A549 (cell line): ENCODE data around the gene DGLUCY. TPM values are rescaled to one million over a fixed set of nuclear protein-coding genes. Genes with fewer than 3 reads are reported as not detected.

ENCODE experiments used
- ATAC-seq, 2 experiments: fragments of 200-7000 bp in 1 of 2; fragments of >200 bp in 1 of 2; cut with Nextera tagmentation in 1 of 2; cut with Tn5 transposase in 1 of 2; 3 replicates each; pipeline versions ENCODE4 v1.8.0 to v1.9.1; 2018 to 2020; ENCODE audit warnings: mild to moderate bottlenecking in 1 of 2, moderate library complexity in 1 of 2
- CTCF ChIA-PET: fragments of 300-600 bp; sonication (Branson Sonifier 250); formaldehyde crosslinking; extraction: SDS; loops from one replicate; lab custom pipeline; 2021; ENCODE audit warnings: antibody characterized with exemption, inconsistent platforms; lab: Yijun Ruan, JAX
- POLR2A ChIA-PET: fragments of 350-600 bp; formaldehyde crosslinking; extraction: SDS; loops from one replicate; lab custom pipeline; 2021; ENCODE audit warnings: antibody characterized with exemption, inconsistent platforms; lab: Yijun Ruan, JAX
- DNase-seq, 2 experiments: peaks; one replicate each; pipeline versions ENCODE4 v3.0.0 to v3.0.0-alpha.2; 2011 to 2016; ENCODE audit warnings: low read depth in 1 of 2, low spot score in 1 of 2
- FAIRE-seq: peaks from 2 replicates; lab custom pipeline; 2011; peaks lifted over from hg19 to GRCh38; lab: Jason Lieb, UNC
- H3K27ac ChIP-seq, 2 experiments: fragments of >200 bp; sonication (Bioruptor Twin); formaldehyde crosslinking; 3 replicates each; pipeline ENCODE4 v1.5.1; 2016 to 2017
- H3K4me1 ChIP-seq: fragments of >200 bp; sonication (Bioruptor Twin); formaldehyde crosslinking; 3 replicates; pipeline ENCODE4 v1.6.1; 2016
- H3K4me2 ChIP-seq: fragments of >200 bp; sonication (Bioruptor Twin); formaldehyde crosslinking; 3 replicates; pipeline ENCODE4 v1.6.1; 2016
- H3K4me3 ChIP-seq: fragments of >200 bp; sonication (Bioruptor Twin); formaldehyde crosslinking; 3 replicates; pipeline ENCODE4 v1.5.1; 2016
- H3K9me3 ChIP-seq: fragments of >200 bp; sonication (Bioruptor Twin); formaldehyde crosslinking; 3 replicates; pipeline ENCODE4 v1.6.1; 2016
- CEBPB ChIP-seq, 2 experiments: fragments of >200 bp in 1 of 2; sonication (Bioruptor Twin) in 1 of 2; formaldehyde crosslinking in 1 of 2; IDR thresholded peaks; 2 replicates each; pipeline ENCODE4 v1.6.1; 2012 to 2016
- CHD2 ChIP-seq: fragments of 150-350 bp; IDR thresholded peaks from 2 replicates; pipeline ENCODE4 v1.6.1; 2014; ENCODE audit warnings: low read length; ENCODE audit not compliant: partially characterized antibody
- FOXS1 ChIP-seq: fragments of 250-450 bp; sonication (Bioruptor Pico); IDR thresholded peaks from 2 replicates; pipeline ENCODE4 v1.5.0; 2020; ENCODE audit warnings: mild to moderate bottlenecking, moderate library complexity
- GATA3 ChIP-seq: IDR thresholded peaks from 2 replicates; pipeline ENCODE4 v1.6.1; 2012; ENCODE audit warnings: borderline replicate concordance
- HDAC2 ChIP-seq: fragments of 200-600 bp; sonication (generic); IDR thresholded peaks from 2 replicates; pipeline ENCODE4 v1.6.1; 2016
- HOXB5 ChIP-seq: fragments of 250-450 bp; sonication (Bioruptor Pico); IDR thresholded peaks from 2 replicates; pipeline ENCODE4 v1.5.0; 2020; ENCODE audit warnings: mild to moderate bottlenecking, moderate library complexity
- JUN ChIP-seq, 2 experiments: fragments of >200 bp; sonication (Bioruptor Twin); formaldehyde crosslinking; IDR thresholded peaks; 2 replicates in 1 of 2; 3 replicates in 1 of 2; pipeline ENCODE4 v1.6.1; 2016 to 2017
- KDM1A ChIP-seq: fragments of 200-600 bp; sonication (generic); IDR thresholded peaks from 2 replicates; pipeline ENCODE4 v1.6.1; 2016; ENCODE audit warnings: low read depth, mild to moderate bottlenecking
- MAZ ChIP-seq: fragments of 150-350 bp; IDR thresholded peaks from 2 replicates; pipeline ENCODE4 v1.6.1; 2014; ENCODE audit warnings: antibody characterized with exemption, low read depth, low read length, borderline replicate concordance
- MYC ChIP-seq: IDR thresholded peaks from 2 replicates; pipeline ENCODE4 v1.6.1; 2012; ENCODE audit warnings: mild to moderate bottlenecking, inconsistent platforms, low read length, improper control_type of control experiment, borderline replicate concordance
- NPAS2 ChIP-seq: fragments of 250-450 bp; sonication (Bioruptor Pico); IDR thresholded peaks from 2 replicates; pipeline ENCODE4 v1.8.0; 2022; ENCODE audit warnings: mild to moderate bottlenecking, moderate library complexity, borderline replicate concordance
- NR3C1 ChIP-seq: fragments of >200 bp; sonication (Bioruptor Twin); formaldehyde crosslinking; IDR thresholded peaks from 3 replicates; pipeline ENCODE4 v1.6.1; 2017
- RAD21 ChIP-seq, 2 experiments: fragments of >200 bp in 1 of 2; sonication (Bioruptor Twin) in 1 of 2; formaldehyde crosslinking in 1 of 2; IDR thresholded peaks in 1 of 2; conservative IDR thresholded peaks in 1 of 2; 2 replicates in 1 of 2; 3 replicates in 1 of 2; pipeline ENCODE4 v1.6.1; 2012 to 2018; ENCODE audit warnings: inconsistent platforms in 1 of 2
- RARB ChIP-seq: fragments of 250-450 bp; sonication (Bioruptor Pico); IDR thresholded peaks from 2 replicates; pipeline ENCODE4 v1.8.0; 2021; ENCODE audit warnings: mild to moderate bottlenecking, moderate library complexity
- RFX5 ChIP-seq: fragments of 450-650 bp; IDR thresholded peaks from 2 replicates; pipeline ENCODE4 v1.7.1; 2014; ENCODE audit warnings: antibody characterized with exemption, mild to moderate bottlenecking, moderate library complexity
- SREBF2 ChIP-seq: fragments of 450-650 bp; IDR thresholded peaks from 2 replicates; pipeline ENCODE4 v1.6.1; 2014; ENCODE audit warnings: mild to moderate bottlenecking, moderate library complexity
- TFCP2L1 ChIP-seq: fragments of 250-450 bp; sonication (Bioruptor Pico); IDR thresholded peaks from 2 replicates; pipeline ENCODE4 v1.5.0; 2021; ENCODE audit warnings: mild to moderate bottlenecking
- TP53 ChIP-seq: fragments of 250-450 bp; sonication (Bioruptor Pico); IDR thresholded peaks from 2 replicates; pipeline ENCODE4 v1.5.0; 2021; ENCODE audit warnings: mild to moderate bottlenecking, moderate library complexity
- ZC3H11A ChIP-seq: fragments of 450-650 bp; IDR thresholded peaks from 2 replicates; pipeline ENCODE4 v1.6.1; 2014; ENCODE audit warnings: antibody characterized with exemption, mild to moderate bottlenecking
- WGBS: methylation state at CpG from one replicate; pipeline ENCODE4 v1.1.6; 2017; ENCODE audit errors: missing lambda C conversion rate; 5-methylcytosine and 5-hydroxymethylcytosine counted together
- polyA plus RNA-seq, 4 experiments: library from polyadenylated mRNA; depleted of rRNA in 3 of 4; stranded (reverse); fragments of >200 nt; fragmentation: RNase III in 1 of 4; extraction: RNeasy Plus Mini Kit Qiagen cat#74134 plus additional on column Dnase treatment in 1 of 4; gene quantifications; 2 replicates in 3 of 4; 3 replicates in 1 of 4; pipeline ENCODE4 v1.2.3, GENCODE V29; 2011 to 2017
- TF ChIP-seq, protein P1 (sequence below): fragments of >200 bp; sonication (Bioruptor Twin); formaldehyde crosslinking; IDR thresholded peaks from 2 replicates; pipeline ENCODE4 v1.6.1; 2016
- TF ChIP-seq, protein P2 (sequence below): fragments of >200 bp; sonication (Bioruptor Twin); formaldehyde crosslinking; IDR thresholded peaks from 3 replicates; pipeline ENCODE4 v1.5.1; 2016
- TF ChIP-seq, protein P3 (sequence below): fragments of 450-650 bp; IDR thresholded peaks from 2 replicates; pipeline ENCODE4 v1.6.1; 2014; ENCODE audit warnings: antibody characterized with exemption
- TF ChIP-seq, protein P4 (sequence below): fragments of >200 bp; sonication (Bioruptor Twin); formaldehyde crosslinking; IDR thresholded peaks from 3 replicates; pipeline ENCODE4 v1.6.1; 2016

The DGLUCY gene
- polyA plus RNA-seq, 2 of the 4 experiments (the other 2 are of a cell fraction) = 14.4 to 17.5 TPM

DNA sequence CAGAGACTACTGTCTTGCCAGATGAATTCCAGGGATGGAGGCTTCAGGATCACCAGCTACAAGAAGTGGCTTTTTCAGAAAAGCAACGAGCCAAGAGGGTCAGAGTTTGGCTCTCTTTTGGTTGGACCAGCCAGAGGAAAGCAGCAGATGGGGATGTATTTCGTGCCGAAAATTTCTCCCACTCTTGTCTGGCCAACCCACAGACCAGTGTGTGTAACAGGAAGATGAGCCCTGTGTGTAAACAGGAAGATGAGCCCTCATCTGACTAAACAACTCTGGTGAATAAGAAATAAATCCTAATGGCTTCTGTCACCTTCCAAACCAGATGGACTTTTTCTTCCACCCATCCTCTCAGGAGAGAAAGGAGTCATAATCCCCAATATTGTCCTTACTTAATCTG is 117.6 kb downstream of the DGLUCY start:
- Histone ChIP-seq H3K4me2 (no peak overlapping the region), H3K4me1 (no peaks in the 10 kb centered on the region), H3K4me3 (no peak overlapping the region), H3K9me3 (no peaks in the 10 kb centered on the region; the same call in 2 of the 3 replicates), H3K27ac (no peak overlapping the region)
- TF ChIP-seq RFX5 = no peak
- no peak for TF ChIP-seq RARB (CRISPR knock-in tag)
- no peak for TF ChIP-seq HOXB5 (CRISPR knock-in tag)
- no peak for TF ChIP-seq GATA3
- TF ChIP-seq TP53 (CRISPR knock-in tag) = no peak
- TF ChIP-seq TFCP2L1 (CRISPR knock-in tag) = no peak
- no peak for TF ChIP-seq HDAC2
- no peak for TF ChIP-seq CEBPB (IDR thresholded peaks at IDR 0.05)
- TF ChIP-seq ZC3H11A = no peak
- TF ChIP-seq JUN (IDR thresholded peaks at IDR 0.05) = no peak
- TF ChIP-seq, protein P1, sequence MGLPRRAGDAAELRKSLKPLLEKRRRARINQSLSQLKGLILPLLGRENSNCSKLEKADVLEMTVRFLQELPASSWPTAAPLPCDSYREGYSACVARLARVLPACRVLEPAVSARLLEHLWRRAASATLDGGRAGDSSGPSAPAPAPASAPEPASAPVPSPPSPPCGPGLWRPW = no peak
- TF ChIP-seq MYC = no peak
- WGBS = 61% methylated on average over 3 of the region's 3 CpGs
- CTCF ChIA-PET = no interaction called here
- ATAC-seq = no peak
- FAIRE-seq = no peak
- POLR2A ChIA-PET = no interaction called here
- DNase-seq = no peak

DNA sequence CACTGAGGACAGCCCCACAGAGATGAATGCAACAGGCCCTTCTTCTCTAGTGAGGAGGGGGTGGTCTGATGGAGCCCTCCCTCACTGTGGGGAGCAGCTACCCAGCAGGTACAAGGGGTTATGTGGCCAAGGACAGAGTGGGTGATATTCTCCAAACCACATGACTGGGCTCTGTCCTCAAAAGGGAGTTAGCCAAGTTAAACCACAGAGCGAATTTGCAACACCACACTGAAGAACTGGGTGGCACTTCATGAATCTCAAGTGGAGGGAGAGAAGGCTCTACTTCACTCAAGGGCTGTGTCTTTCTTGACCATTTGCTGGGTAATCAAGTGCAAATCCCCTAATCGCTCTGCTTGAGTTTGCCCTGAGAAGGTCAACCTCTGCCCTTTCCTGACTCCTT is 118.2 kb downstream of the DGLUCY start:
- DNase-seq (no peak), FAIRE-seq (no peak), ATAC-seq (no peak)
- ChIA-PET POLR2A (no interaction called here), CTCF (no interaction called here)
- H3K4me1 ChIP-seq = no peaks in the 10 kb centered on the region
- no peak overlapping the region for H3K4me2 ChIP-seq
- TF ChIP-seq, protein P2, sequence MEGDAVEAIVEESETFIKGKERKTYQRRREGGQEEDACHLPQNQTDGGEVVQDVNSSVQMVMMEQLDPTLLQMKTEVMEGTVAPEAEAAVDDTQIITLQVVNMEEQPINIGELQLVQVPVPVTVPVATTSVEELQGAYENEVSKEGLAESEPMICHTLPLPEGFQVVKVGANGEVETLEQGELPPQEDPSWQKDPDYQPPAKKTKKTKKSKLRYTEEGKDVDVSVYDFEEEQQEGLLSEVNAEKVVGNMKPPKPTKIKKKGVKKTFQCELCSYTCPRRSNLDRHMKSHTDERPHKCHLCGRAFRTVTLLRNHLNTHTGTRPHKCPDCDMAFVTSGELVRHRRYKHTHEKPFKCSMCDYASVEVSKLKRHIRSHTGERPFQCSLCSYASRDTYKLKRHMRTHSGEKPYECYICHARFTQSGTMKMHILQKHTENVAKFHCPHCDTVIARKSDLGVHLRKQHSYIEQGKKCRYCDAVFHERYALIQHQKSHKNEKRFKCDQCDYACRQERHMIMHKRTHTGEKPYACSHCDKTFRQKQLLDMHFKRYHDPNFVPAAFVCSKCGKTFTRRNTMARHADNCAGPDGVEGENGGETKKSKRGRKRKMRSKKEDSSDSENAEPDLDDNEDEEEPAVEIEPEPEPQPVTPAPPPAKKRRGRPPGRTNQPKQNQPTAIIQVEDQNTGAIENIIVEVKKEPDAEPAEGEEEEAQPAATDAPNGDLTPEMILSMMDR = no peak
- TF ChIP-seq, protein P3, sequence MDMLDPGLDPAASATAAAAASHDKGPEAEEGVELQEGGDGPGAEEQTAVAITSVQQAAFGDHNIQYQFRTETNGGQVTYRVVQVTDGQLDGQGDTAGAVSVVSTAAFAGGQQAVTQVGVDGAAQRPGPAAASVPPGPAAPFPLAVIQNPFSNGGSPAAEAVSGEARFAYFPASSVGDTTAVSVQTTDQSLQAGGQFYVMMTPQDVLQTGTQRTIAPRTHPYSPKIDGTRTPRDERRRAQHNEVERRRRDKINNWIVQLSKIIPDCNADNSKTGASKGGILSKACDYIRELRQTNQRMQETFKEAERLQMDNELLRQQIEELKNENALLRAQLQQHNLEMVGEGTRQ = no peak
- TF ChIP-seq HOXB5 (CRISPR knock-in tag) (no peak), CEBPB (IDR thresholded peaks at IDR 0.05) (no peak), TP53 (CRISPR knock-in tag) (no peak), FOXS1 (CRISPR knock-in tag) (no peak), CHD2 (no peak), NPAS2 (no peak), NR3C1 (no peak), RAD21 (conservative IDR thresholded peaks at IDR 0.05 in 1 of 2, IDR thresholded peaks at IDR 0.05 in 1 of 2) (no peak), SREBF2 (no peak), RARB (CRISPR knock-in tag) (no peak), MAZ (no peak), JUN (IDR thresholded peaks at IDR 0.05) (no peak), KDM1A (no peak), HDAC2 (no peak)
- TF ChIP-seq, protein P4, sequence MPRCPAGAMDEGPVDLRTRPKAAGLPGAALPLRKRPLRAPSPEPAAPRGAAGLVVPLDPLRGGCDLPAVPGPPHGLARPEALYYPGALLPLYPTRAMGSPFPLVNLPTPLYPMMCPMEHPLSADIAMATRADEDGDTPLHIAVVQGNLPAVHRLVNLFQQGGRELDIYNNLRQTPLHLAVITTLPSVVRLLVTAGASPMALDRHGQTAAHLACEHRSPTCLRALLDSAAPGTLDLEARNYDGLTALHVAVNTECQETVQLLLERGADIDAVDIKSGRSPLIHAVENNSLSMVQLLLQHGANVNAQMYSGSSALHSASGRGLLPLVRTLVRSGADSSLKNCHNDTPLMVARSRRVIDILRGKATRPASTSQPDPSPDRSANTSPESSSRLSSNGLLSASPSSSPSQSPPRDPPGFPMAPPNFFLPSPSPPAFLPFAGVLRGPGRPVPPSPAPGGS = no peak
- no peak overlapping the region for H3K27ac ChIP-seq
- no peaks in the 10 kb centered on the region; the same call in 2 of the 3 replicates for H3K9me3 ChIP-seq
- no peak overlapping the region for H3K4me3 ChIP-seq
- 72% methylated on average over 2 of the region's 2 CpGs for WGBS
